ENCODE data around the gene AXDND1. TPM values are rescaled to one million over a fixed set of nuclear protein-coding genes. Genes with fewer than 3 reads are reported as not detected.

Gene AXDND1
- total RNA-seq, 2 donors from 2014 or later: not detected

GRCh38 chr1:179366093-179366800 lies 476 bp downstream of the AXDND1 start:
- no peak for DNase-seq (ENCODE audit: low spot score)
- H3K4me3 ChIP-seq: peak overlapping the region; percentile 82
- no peaks in the 10 kb centered on the region for H3K9me3 ChIP-seq
- TF ChIP-seq, protein P1, sequence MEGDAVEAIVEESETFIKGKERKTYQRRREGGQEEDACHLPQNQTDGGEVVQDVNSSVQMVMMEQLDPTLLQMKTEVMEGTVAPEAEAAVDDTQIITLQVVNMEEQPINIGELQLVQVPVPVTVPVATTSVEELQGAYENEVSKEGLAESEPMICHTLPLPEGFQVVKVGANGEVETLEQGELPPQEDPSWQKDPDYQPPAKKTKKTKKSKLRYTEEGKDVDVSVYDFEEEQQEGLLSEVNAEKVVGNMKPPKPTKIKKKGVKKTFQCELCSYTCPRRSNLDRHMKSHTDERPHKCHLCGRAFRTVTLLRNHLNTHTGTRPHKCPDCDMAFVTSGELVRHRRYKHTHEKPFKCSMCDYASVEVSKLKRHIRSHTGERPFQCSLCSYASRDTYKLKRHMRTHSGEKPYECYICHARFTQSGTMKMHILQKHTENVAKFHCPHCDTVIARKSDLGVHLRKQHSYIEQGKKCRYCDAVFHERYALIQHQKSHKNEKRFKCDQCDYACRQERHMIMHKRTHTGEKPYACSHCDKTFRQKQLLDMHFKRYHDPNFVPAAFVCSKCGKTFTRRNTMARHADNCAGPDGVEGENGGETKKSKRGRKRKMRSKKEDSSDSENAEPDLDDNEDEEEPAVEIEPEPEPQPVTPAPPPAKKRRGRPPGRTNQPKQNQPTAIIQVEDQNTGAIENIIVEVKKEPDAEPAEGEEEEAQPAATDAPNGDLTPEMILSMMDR (IDR thresholded peaks at IDR 0.05): no peak
- H3K27me3 ChIP-seq (replicated peaks; ENCODE audit: insufficient read depth): no peaks in the 10 kb centered on the region
- ATAC-seq (ENCODE audit: insufficient number of reproducible peaks, low FRiP score, low read depth): no peak
- peaks cover 5 to 18% of the 10 kb centered on the region in 2 donors for H3K4me1 ChIP-seq (ENCODE audit: control insufficient read depth in 1 of 2, low read depth in 2 of 2)
- peak overlapping the region; percentile 90 to 91 for H3K27ac ChIP-seq
- no peaks in the 10 kb centered on the region for H3K36me3 ChIP-seq

GRCh38 chr1:179369751-179370341 lies 4.1 kb downstream of the AXDND1 start:
- TF ChIP-seq, protein P1 (IDR thresholded peaks at IDR 0.05): peak; percentile 78
- Histone ChIP-seq H3K4me1 (ENCODE audit: control insufficient read depth in 1 of 2, low read depth in 2 of 2) (peaks cover 5 to 18% of the 10 kb centered on the region in 2 donors), H3K4me3 (no peak overlapping the region), H3K36me3 (no peaks in the 10 kb centered on the region), H3K27me3 (replicated peaks; ENCODE audit: insufficient read depth) (no peaks in the 10 kb centered on the region), H3K27ac (peak overlapping the region in 1 of 2 donors; percentile 58), H3K9me3 (no peaks in the 10 kb centered on the region)
- DNase-seq (ENCODE audit: low spot score): no peak
- ATAC-seq (ENCODE audit: insufficient number of reproducible peaks, low FRiP score, low read depth): peak; percentile 81

DNA sequence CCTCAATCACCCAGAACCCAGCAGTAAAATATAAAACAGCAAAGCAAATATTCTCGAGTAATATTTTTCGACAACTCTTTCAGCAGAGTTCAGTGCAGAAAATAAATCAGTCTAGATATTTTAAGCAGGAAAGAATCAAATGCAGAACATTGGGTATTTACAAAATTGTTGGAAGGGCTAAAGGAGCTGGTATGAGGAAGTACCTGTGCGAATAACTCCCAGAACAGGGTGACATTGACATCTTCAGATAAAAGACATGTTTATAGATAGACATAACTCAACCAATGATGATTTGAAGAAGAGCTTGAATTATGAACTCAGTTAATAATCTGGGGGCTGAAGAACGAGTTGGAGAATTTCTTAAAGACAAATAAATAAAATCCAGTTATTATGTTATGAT lies 6.4 kb downstream of the AXDND1 start:
- Histone ChIP-seq H3K4me1 (ENCODE audit: control insufficient read depth in 1 of 2, low read depth in 2 of 2) (peaks cover 5 to 14% of the 10 kb centered on the region in 2 donors), H3K4me3 (no peak overlapping the region), H3K27ac (no peak overlapping the region), H3K9me3 (no peaks in the 10 kb centered on the region), H3K27me3 (replicated peaks; ENCODE audit: insufficient read depth) (no peaks in the 10 kb centered on the region), H3K36me3 (no peaks in the 10 kb centered on the region)
- TF ChIP-seq, protein P1 (IDR thresholded peaks at IDR 0.05): no peak
- DNase-seq (ENCODE audit: low spot score) (no peak), ATAC-seq (ENCODE audit: insufficient number of reproducible peaks, low FRiP score, low read depth) (no peak)

DNA sequence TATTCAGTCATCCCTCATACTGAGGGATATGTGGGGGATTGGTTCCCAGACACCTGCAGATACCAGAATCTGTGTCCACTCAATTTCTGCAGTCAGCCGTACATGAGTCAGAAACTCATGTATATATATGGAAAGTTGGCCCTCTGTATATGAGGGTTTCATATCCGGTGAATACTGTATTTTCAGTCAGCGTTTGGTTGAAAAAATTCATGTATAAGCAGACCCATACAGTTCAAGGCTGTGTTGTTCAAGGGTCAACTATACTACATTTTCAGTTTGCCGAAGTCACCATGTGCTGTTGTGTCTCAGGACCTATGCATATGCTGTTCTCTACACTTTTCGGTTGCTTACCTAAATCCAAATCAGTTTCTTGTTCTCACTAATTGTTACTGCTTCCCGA lies 10.5 kb downstream of the AXDND1 start:
- no peaks in the 10 kb centered on the region for H3K27me3 ChIP-seq (replicated peaks; ENCODE audit: insufficient read depth)
- H3K4me3 ChIP-seq: no peak overlapping the region
- DNase-seq (ENCODE audit: low spot score) (no peak), ATAC-seq (ENCODE audit: insufficient number of reproducible peaks, low FRiP score, low read depth) (no peak)
- no peaks in the 10 kb centered on the region for H3K9me3 ChIP-seq
- H3K27ac ChIP-seq: no peak overlapping the region
- TF ChIP-seq, protein P1 (IDR thresholded peaks at IDR 0.05): no peak
- no peaks in the 10 kb centered on the region for H3K36me3 ChIP-seq
- H3K4me1 ChIP-seq (ENCODE audit: control insufficient read depth in 1 of 2, low read depth in 2 of 2): no peaks in the 10 kb centered on the region

DNA sequence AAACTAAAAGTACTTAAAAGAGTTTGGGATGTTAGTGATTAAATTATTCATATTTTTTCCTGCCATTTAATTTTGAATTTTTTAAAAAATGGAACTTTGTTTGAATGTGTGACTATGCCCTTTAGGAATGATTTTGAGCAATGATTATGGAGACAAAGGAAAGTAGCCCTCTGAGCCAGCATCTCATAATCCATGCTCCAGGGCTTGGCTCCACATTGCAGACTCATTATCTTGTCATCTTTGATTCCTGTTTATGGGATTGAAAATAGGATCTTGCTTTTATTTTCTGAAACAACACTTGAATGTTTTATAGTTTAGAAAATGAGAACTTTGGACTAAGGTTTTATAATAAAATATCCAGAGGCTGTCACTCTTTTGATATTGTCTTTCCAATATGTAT lies 14.5 kb downstream of the AXDND1 start:
- H3K4me1 ChIP-seq (ENCODE audit: control insufficient read depth in 1 of 2, low read depth in 2 of 2): no peaks in the 10 kb centered on the region
- TF ChIP-seq, protein P1 (IDR thresholded peaks at IDR 0.05): no peak
- no peak overlapping the region for H3K27ac ChIP-seq
- DNase-seq (ENCODE audit: low spot score) (no peak), ATAC-seq (ENCODE audit: insufficient number of reproducible peaks, low FRiP score, low read depth) (no peak)
- no peaks in the 10 kb centered on the region for H3K9me3 ChIP-seq
- no peak overlapping the region for H3K4me3 ChIP-seq
- no peaks in the 10 kb centered on the region for H3K36me3 ChIP-seq
- H3K27me3 ChIP-seq (replicated peaks; ENCODE audit: insufficient read depth): no peaks in the 10 kb centered on the region
